Measurements from ENCODE around the gene PDE4B. TPM values are rescaled to one million over a fixed set of nuclear protein-coding genes. Genes with fewer than 3 reads are reported as not detected.

The PDE4B gene
- total and polyA plus RNA-seq, 2 of the 13 experiments (the other 11 are each of a cell fraction or from before 2014, with no cell fraction given) = not detected

DNA sequence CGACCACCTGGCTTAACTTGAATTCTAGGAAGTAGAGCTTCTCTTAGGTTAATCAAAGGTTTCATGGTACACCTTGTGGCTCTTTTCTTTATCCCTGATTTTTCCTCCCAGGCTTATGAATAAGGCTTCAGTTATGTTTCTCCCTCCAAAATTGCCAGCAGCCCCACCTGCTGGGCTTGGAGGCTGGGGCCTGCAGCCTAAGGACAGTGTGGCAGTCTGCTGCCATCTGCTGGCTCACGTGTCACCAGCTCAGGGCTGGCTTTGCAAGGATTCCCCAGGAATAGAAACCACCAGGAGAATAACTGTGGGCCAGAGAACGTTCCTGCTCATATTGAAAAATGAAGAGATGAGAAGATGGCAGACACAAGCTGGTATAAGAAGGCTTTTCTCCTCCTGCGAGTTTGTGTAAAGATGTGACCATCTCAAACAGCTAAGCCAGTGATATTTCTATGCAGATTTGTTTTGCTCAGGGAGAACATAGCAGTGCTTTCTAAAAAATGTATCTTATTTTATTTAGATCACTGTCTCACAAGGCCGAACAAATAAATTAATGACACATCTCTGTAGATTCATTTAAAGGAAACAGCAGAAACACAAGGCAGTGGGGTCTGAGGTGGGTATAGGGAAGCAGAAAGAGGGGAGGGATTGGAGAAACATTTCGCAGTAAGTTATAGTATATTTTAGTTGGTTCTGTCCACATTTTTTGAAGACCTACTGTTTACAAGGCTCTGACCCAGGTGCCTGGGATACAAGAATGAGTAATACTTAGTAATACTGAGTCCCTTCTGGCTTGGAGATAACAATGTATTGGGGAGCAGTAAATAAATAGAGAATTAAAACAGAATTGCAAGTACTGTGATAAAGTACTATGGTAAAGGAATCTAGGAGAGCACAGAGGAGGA is 450.2 kb downstream of the PDE4B start (continued):
- TF ChIP-seq, protein P1, sequence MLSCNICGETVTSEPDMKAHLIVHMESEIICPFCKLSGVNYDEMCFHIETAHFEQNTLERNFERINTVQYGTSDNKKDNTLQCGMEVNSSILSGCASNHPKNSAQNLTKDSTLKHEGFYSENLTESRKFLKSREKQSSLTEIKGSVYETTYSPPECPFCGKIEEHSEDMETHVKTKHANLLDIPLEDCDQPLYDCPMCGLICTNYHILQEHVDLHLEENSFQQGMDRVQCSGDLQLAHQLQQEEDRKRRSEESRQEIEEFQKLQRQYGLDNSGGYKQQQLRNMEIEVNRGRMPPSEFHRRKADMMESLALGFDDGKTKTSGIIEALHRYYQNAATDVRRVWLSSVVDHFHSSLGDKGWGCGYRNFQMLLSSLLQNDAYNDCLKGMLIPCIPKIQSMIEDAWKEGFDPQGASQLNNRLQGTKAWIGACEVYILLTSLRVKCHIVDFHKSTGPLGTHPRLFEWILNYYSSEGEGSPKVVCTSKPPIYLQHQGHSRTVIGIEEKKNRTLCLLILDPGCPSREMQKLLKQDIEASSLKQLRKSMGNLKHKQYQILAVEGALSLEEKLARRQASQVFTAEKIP (CRISPR knock-in tag; IDR thresholded peaks at IDR 0.05; ENCODE audit: borderline replicate concordance) = no peak
- TF ChIP-seq REXO4 (CRISPR knock-in tag; IDR thresholded peaks at IDR 0.05; ENCODE audit: borderline replicate concordance) (no peak), ELF3 (CRISPR knock-in tag; IDR thresholded peaks at IDR 0.05) (no peak), ZNF629 (CRISPR knock-in tag; conservative IDR thresholded peaks at IDR 0.05) (no peak), ZNF572 (CRISPR knock-in tag; IDR thresholded peaks at IDR 0.05) (no peak), FOXA1 (IDR thresholded peaks at IDR 0.05) (no peak), FOXA1 (CRISPR knock-in tag; IDR thresholded peaks at IDR 0.05) (no peak), MIXL1 (CRISPR knock-in tag; IDR thresholded peaks at IDR 0.05) (peak; percentile 63), ZFY (CRISPR knock-in tag; IDR thresholded peaks at IDR 0.05) (0 out of 2 replicates have a peak, but pooled peaks have one; percentile 31), ZBTB7B (CRISPR knock-in tag; IDR thresholded peaks at IDR 0.05) (no peak), MED8 (CRISPR knock-in tag; IDR thresholded peaks at IDR 0.05; ENCODE audit: insufficient replicate concordance) (peak; percentile 32), ZNF777 (CRISPR knock-in tag; IDR thresholded peaks at IDR 0.05) (no peak), ZBTB1 (CRISPR knock-in tag; IDR thresholded peaks at IDR 0.05; ENCODE audit: borderline replicate concordance) (no peak), ZNF550 (CRISPR knock-in tag; IDR thresholded peaks at IDR 0.05; ENCODE audit: borderline replicate concordance) (no peak), HHEX (CRISPR knock-in tag; IDR thresholded peaks at IDR 0.05) (no peak), NPAS2 (CRISPR knock-in tag; IDR thresholded peaks at IDR 0.05; ENCODE audit: borderline replicate concordance) (no peak), ZNF143 (CRISPR knock-in tag; IDR thresholded peaks at IDR 0.05) (no peak), ZBTB38 (CRISPR knock-in tag; IDR thresholded peaks at IDR 0.05) (no peak), ZNF292 (CRISPR knock-in tag; IDR thresholded peaks at IDR 0.05; ENCODE audit: borderline replicate concordance, low read depth) (no peak)
- TF ChIP-seq, protein P2, sequence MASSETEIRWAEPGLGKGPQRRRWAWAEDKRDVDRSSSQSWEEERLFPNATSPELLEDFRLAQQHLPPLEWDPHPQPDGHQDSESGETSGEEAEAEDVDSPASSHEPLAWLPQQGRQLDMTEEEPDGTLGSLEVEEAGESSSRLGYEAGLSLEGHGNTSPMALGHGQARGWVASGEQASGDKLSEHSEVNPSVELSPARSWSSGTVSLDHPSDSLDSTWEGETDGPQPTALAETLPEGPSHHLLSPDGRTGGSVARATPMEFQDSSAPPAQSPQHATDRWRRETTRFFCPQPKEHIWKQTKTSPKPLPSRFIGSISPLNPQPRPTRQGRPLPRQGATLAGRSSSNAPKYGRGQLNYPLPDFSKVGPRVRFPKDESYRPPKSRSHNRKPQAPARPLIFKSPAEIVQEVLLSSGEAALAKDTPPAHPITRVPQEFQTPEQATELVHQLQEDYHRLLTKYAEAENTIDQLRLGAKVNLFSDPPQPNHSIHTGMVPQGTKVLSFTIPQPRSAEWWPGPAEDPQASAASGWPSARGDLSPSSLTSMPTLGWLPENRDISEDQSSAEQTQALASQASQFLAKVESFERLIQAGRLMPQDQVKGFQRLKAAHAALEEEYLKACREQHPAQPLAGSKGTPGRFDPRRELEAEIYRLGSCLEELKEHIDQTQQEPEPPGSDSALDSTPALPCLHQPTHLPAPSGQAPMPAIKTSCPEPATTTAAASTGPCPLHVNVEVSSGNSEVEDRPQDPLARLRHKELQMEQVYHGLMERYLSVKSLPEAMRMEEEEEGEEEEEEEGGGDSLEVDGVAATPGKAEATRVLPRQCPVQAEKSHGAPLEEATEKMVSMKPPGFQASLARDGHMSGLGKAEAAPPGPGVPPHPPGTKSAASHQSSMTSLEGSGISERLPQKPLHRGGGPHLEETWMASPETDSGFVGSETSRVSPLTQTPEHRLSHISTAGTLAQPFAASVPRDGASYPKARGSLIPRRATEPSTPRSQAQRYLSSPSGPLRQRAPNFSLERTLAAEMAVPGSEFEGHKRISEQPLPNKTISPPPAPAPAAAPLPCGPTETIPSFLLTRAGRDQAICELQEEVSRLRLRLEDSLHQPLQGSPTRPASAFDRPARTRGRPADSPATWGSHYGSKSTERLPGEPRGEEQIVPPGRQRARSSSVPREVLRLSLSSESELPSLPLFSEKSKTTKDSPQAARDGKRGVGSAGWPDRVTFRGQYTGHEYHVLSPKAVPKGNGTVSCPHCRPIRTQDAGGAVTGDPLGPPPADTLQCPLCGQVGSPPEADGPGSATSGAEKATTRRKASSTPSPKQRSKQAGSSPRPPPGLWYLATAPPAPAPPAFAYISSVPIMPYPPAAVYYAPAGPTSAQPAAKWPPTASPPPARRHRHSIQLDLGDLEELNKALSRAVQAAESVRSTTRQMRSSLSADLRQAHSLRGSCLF (CRISPR knock-in tag; IDR thresholded peaks at IDR 0.05; ENCODE audit: borderline replicate concordance) = no peak
- TF ChIP-seq, protein P3, sequence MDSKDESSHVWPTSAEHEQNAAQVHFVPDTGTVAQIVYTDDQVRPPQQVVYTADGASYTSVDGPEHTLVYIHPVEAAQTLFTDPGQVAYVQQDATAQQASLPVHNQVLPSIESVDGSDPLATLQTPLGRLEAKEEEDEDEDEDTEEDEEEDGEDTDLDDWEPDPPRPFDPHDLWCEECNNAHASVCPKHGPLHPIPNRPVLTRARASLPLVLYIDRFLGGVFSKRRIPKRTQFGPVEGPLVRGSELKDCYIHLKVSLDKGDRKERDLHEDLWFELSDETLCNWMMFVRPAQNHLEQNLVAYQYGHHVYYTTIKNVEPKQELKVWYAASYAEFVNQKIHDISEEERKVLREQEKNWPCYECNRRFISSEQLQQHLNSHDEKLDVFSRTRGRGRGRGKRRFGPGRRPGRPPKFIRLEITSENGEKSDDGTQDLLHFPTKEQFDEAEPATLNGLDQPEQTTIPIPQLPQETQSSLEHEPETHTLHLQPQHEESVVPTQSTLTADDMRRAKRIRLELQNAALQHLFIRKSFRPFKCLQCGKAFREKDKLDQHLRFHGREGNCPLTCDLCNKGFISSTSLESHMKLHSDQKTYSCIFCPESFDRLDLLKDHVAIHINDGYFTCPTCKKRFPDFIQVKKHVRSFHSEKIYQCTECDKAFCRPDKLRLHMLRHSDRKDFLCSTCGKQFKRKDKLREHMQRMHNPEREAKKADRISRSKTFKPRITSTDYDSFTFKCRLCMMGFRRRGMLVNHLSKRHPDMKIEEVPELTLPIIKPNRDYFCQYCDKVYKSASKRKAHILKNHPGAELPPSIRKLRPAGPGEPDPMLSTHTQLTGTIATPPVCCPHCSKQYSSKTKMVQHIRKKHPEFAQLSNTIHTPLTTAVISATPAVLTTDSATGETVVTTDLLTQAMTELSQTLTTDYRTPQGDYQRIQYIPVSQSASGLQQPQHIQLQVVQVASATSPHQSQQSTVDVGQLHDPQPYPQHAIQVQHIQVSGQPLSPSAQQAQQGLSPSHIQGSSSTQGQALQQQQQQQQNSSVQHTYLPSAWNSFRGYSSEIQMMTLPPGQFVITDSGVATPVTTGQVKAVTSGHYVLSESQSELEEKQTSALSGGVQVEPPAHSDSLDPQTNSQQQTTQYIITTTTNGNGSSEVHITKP (CRISPR knock-in tag; IDR thresholded peaks at IDR 0.05; ENCODE audit: low read depth) = no peak

Measured in HepG2 (cell line).